ENCODE results near the gene LYPLAL1. TPM values are rescaled to one million over a fixed set of nuclear protein-coding genes. Genes with fewer than 3 reads are reported as not detected.

LYPLAL1 gene
- total RNA-seq = 17.4 and 20.9 TPM in 2 replicates

GRCh38 chr1:219173758-219174459, at the start of gene LYPLAL1:
TSS of gene LYPLAL1 (plus strand) at chr1:219173878. CDS start at chr1:219173891, 13 bp downstream.

Measured in mammary microvascular endothelial cell (primary cell).